Endothelial cell of umbilical vein (primary cell): ENCODE data around the gene GLIPR1L2. TPM values are rescaled to one million over a fixed set of nuclear protein-coding genes. Genes with fewer than 3 reads are reported as not detected.

ENCODE experiments used
- BruUV-seq: library from RNA; stranded (reverse); fragments of 400-500 nt; replicated peaks from 2 replicates; lab custom pipeline; 2021; lab: Mats Ljungman, UMichigan
- CTCF ChIA-PET: fragments of 300-600, 350-600 bp; sonication (Branson Sonifier 250); formaldehyde crosslinking; loops from one replicate; lab custom pipeline; 2021; ENCODE audit warnings: antibody characterized with exemption, inconsistent platforms; lab: Charles Lee
- POLR2A ChIA-PET: fragments of 300-600, 350-600 bp; sonication (Branson Sonifier 250); formaldehyde crosslinking; loops from one replicate; lab custom pipeline; 2021; ENCODE audit warnings: antibody characterized with exemption, inconsistent platforms; lab: Charles Lee
- DNase-seq: peaks from one replicate; pipeline ENCODE4 v3.0.0-alpha.2; 2011; ENCODE audit warnings: low read depth, low spot score
- FAIRE-seq: peaks from 2 replicates; lab custom pipeline; 2011; peaks lifted over from hg19 to GRCh38; lab: Jason Lieb, UNC
- H2AFZ ChIP-seq: 2 replicates; pipeline ENCODE4 v1.6.0; 2012; ENCODE audit warnings: low read depth, low read length, control low read depth, inconsistent platforms
- H3K27ac ChIP-seq: 2 replicates; pipeline ENCODE4 v1.5.1; 2011; ENCODE audit warnings: low read depth, mild to moderate bottlenecking, control low read depth, low read length, moderate library complexity; ENCODE audit not compliant: insufficient read depth
- H3K27me3 ChIP-seq, 2 experiments: 2 replicates each; pipeline versions ENCODE4 v1.6.0 to v1.6.1; 2011; ENCODE audit warnings: low read length in 2 of 2, mixed read lengths in 1 of 2; ENCODE audit not compliant: control insufficient read depth in 2 of 2, insufficient read depth in 2 of 2
- H3K36me3 ChIP-seq, 2 experiments: 2 replicates in 1 of 2; 3 replicates in 1 of 2; pipeline ENCODE4 v1.5.1; 2011; ENCODE audit warnings: low read length in 2 of 2, mild to moderate bottlenecking in 1 of 2, moderate library complexity in 1 of 2; ENCODE audit not compliant: control insufficient read depth in 2 of 2, insufficient read depth in 2 of 2; ENCODE audit errors: extremely low read depth in 1 of 2
- H3K4me1 ChIP-seq: 3 replicates; pipeline ENCODE4 v1.5.1; 2011; ENCODE audit warnings: mild to moderate bottlenecking, low read length; ENCODE audit not compliant: control insufficient read depth, insufficient read depth; ENCODE audit errors: extremely low read depth
- H3K4me2 ChIP-seq: 2 replicates; pipeline ENCODE4 v1.6.1; 2011; ENCODE audit warnings: low read length, control low read depth, mixed read lengths; ENCODE audit not compliant: insufficient read depth
- H3K4me3 ChIP-seq, 3 experiments: fragments of 200-600 bp in 1 of 3; sonication (generic), shearing (Covaris generic) in 1 of 3; replicated peaks in 1 of 3; 2 replicates each; pipeline ENCODE4 v1.5.1; 2011 to 2016; ENCODE audit warnings: control low read depth in 3 of 3, low read length in 3 of 3, mild to moderate bottlenecking in 2 of 3, inconsistent platforms in 1 of 3, low read depth in 1 of 3, moderate library complexity in 1 of 3; ENCODE audit not compliant: insufficient read depth in 1 of 3
- H3K79me2 ChIP-seq: 2 replicates; pipeline ENCODE4 v1.6.0; 2012; ENCODE audit warnings: low read length, inconsistent platforms; ENCODE audit not compliant: control insufficient read depth, insufficient read depth
- H3K9ac ChIP-seq: replicated peaks from 2 replicates; pipeline ENCODE3; 2011; ENCODE audit warnings: low read length, control low read depth; ENCODE audit not compliant: insufficient read depth; ENCODE audit errors: extremely low read depth
- H3K9me1 ChIP-seq: replicated peaks from 3 replicates; pipeline ENCODE4 v1.6.0; 2011; ENCODE audit warnings: mild to moderate bottlenecking, low read length; ENCODE audit not compliant: control insufficient read depth, insufficient read depth; ENCODE audit errors: extremely low read depth
- H3K9me3 ChIP-seq: replicated peaks from 2 replicates; pipeline ENCODE4 v1.5.1; 2012; ENCODE audit warnings: low read length, inconsistent platforms; ENCODE audit not compliant: control insufficient read depth, insufficient read depth
- H4K20me1 ChIP-seq: replicated peaks from 2 replicates; pipeline ENCODE3; 2011; ENCODE audit warnings: mild to moderate bottlenecking, low read length; ENCODE audit not compliant: control insufficient read depth, insufficient read depth; ENCODE audit errors: extremely low read depth
- CTCF ChIP-seq, 2 donors: IDR thresholded peaks; 1 replicate in 1 of 2; 2 replicates in 1 of 2; pipeline ENCODE4 v1.5.1; 2011; ENCODE audit warnings: low read length in 2 of 2, mild to moderate bottlenecking in 2 of 2, moderate library complexity in 2 of 2, control low read depth in 1 of 2, inconsistent platforms in 1 of 2, low read depth in 1 of 2; ENCODE audit not compliant: insufficient read depth in 1 of 2; ENCODE audit errors: extremely low read depth in 1 of 2
- EZH2 ChIP-seq: IDR thresholded peaks from 2 replicates; pipeline ENCODE4 v1.6.1; 2012; ENCODE audit warnings: borderline replicate concordance, low read depth, mild to moderate bottlenecking, moderate library complexity, low read length, inconsistent platforms; ENCODE audit not compliant: severe bottlenecking
- FOS ChIP-seq: IDR thresholded peaks from 2 replicates; pipeline ENCODE4 v1.6.1; 2011; ENCODE audit warnings: mild to moderate bottlenecking, low read length, moderate library complexity, borderline replicate concordance; ENCODE audit not compliant: insufficient read depth
- GATA2 ChIP-seq: IDR thresholded peaks from 2 replicates; pipeline ENCODE4 v1.7.0; 2011; ENCODE audit warnings: low read depth, mild to moderate bottlenecking, moderate library complexity, mixed read lengths, low read length; ENCODE audit not compliant: insufficient read length, insufficient read depth
- JUN ChIP-seq: IDR thresholded peaks from 2 replicates; pipeline ENCODE4 v1.6.1; 2011; ENCODE audit warnings: borderline replicate concordance, low read depth; ENCODE audit not compliant: insufficient read length, insufficient read depth
- MYC ChIP-seq: IDR thresholded peaks from one replicate; pipeline ENCODE4 v1.6.1; 2011; ENCODE audit warnings: mild to moderate bottlenecking, low read depth, low read length
- POLR2A ChIP-seq: IDR thresholded peaks from 2 replicates; pipeline ENCODE4 v1.6.1; 2012; ENCODE audit warnings: low read depth, mild to moderate bottlenecking, control low read depth, low read length
- POLR2AphosphoS5 ChIP-seq: IDR thresholded peaks from 2 replicates; pipeline ENCODE4 v1.6.1; 2012; ENCODE audit warnings: low read depth, mild to moderate bottlenecking, control low read depth, low read length, moderate library complexity; ENCODE audit not compliant: insufficient read depth
- dilution Hi-C: fragments of 300-500 bp; cut with MboI; formaldehyde crosslinking; loops from one replicate; pipeline ENCODE4 v1.15.0; 2019; ENCODE audit warnings: low sequenced_read_pairs; ENCODE audit not compliant: extremely low pct_ligation_motif_present
- intact Hi-C: fragments of 100-400 bp; cut with micrococcal nuclease; formaldehyde crosslinking; loops from one replicate; pipeline ENCODE4 v1.10.0; 2022
- polyA plus RNA-seq, 4 experiments: library from polyadenylated mRNA; depleted of rRNA in 3 of 4; stranded (reverse) in 3 of 4; unstranded in 1 of 4; fragments of >200 nt; gene quantifications; 2 replicates each; pipeline versions ENCODE4 v1.2.1 to v1.2.3, GENCODE V29; 2011 to 2012; ENCODE audit warnings: missing spikeins in 1 of 4
- total RNA-seq: library from RNA; stranded (reverse); gene quantifications from 2 replicates; pipeline ENCODE4 v1.2.3, GENCODE V29; 2021
- TF ChIP-seq, protein P1 (sequence below): IDR thresholded peaks from 2 replicates; pipeline ENCODE4 v1.6.1; 2011; ENCODE audit not compliant: insufficient read depth, insufficient read length

GLIPR1L2 gene
- total and polyA plus RNA-seq, 2 donors (not counting 3 experiments of a cell fraction or from before 2014, with no cell fraction given) = 0.07 TPM; not detected in 1

- dilution Hi-C loops = no loop called here
- Histone ChIP-seq H3K4me2 (no peak overlapping the region), H3K9me3 (no peaks in the 10 kb centered on the region), H3K4me3 (no peak overlapping the region), H3K27ac (no peak overlapping the region), H3K27me3 (peaks cover 5 to 6% of the 10 kb centered on the region in 2 experiments), H2AFZ (no peak overlapping the region), H3K36me3 (no peaks in the 10 kb centered on the region), H3K9ac (no peak overlapping the region), H4K20me1 (no peaks in the 10 kb centered on the region), H3K4me1 (no peaks in the 10 kb centered on the region), H3K9me1 (no peaks in the 10 kb centered on the region), H3K79me2 (no peaks in the 10 kb centered on the region)
- POLR2A ChIA-PET = interaction anchor here (0.6 kb wide), 1 partner anchor 1337 kb away, joined by 3 read pairs; no protein-coding TSS in a partner anchor
- CTCF ChIA-PET = interaction anchor here (0.8 to 1.2 kb wide), 3 partner anchors 8 to 20 kb away, joined by 3 to 6 read pairs (median 3); partner anchors contain the start of gene GLIPR1
- FAIRE-seq (no peak), DNase-seq (no peak)
- TF ChIP-seq MYC (no peak), POLR2A (no peak), JUN (no peak), FOS (no peak), GATA2 (no peak), CTCF (IDR thresholded peaks at IDR 0.05; ENCODE audit: extremely low read depth in 1 of 2, insufficient read depth in 1 of 2, low read depth in 1 of 2, low read length in 2 of 2) (no peak), EZH2 (no peak), POLR2AphosphoS5 (no peak)
- TF ChIP-seq, protein P1, sequence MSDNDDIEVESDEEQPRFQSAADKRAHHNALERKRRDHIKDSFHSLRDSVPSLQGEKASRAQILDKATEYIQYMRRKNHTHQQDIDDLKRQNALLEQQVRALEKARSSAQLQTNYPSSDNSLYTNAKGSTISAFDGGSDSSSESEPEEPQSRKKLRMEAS = no peak
- intact Hi-C loops = no loop called here
- no TSS peak for BruUV-seq
Measured at GRCh38 chr12:75471902-75472890, 81.3 kb downstream of the GLIPR1L2 start.
